ENCODE results near the gene NHSL1.

NHSL1 gene

GRCh38 chr6:138494312-138494711, 5.0 kb downstream of the NHSL1 start:
- TF ChIP-seq EZH2phosphoT487 (IDR thresholded peaks at IDR 0.05; ENCODE audit: low read length) (no peak), EZH2 (optimal IDR thresholded peaks at IDR 0.05; ENCODE audit: low read depth, low read length) (no peak)
- TF ChIP-seq, protein P1, sequence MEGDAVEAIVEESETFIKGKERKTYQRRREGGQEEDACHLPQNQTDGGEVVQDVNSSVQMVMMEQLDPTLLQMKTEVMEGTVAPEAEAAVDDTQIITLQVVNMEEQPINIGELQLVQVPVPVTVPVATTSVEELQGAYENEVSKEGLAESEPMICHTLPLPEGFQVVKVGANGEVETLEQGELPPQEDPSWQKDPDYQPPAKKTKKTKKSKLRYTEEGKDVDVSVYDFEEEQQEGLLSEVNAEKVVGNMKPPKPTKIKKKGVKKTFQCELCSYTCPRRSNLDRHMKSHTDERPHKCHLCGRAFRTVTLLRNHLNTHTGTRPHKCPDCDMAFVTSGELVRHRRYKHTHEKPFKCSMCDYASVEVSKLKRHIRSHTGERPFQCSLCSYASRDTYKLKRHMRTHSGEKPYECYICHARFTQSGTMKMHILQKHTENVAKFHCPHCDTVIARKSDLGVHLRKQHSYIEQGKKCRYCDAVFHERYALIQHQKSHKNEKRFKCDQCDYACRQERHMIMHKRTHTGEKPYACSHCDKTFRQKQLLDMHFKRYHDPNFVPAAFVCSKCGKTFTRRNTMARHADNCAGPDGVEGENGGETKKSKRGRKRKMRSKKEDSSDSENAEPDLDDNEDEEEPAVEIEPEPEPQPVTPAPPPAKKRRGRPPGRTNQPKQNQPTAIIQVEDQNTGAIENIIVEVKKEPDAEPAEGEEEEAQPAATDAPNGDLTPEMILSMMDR (IDR thresholded peaks at IDR 0.05; ENCODE audit: low read length) = no peak
- Histone ChIP-seq H3K4me3 (ENCODE audit: low read length) (no peak overlapping the region), H3K4me2 (ENCODE audit: low read depth, low read length) (no peak overlapping the region), H3K79me2 (ENCODE audit: low read length) (no peaks in the 10 kb centered on the region), H3K9me2 (replicated peaks; ENCODE audit: insufficient read depth, low read length) (no peaks in the 10 kb centered on the region), H3K9ac (ENCODE audit: low read length) (no peak overlapping the region), H3K36me3 (replicated peaks; ENCODE audit: insufficient read depth, low read length) (no peaks in the 10 kb centered on the region), H2AFZ (ENCODE audit: low read length) (no peak overlapping the region), H3K27ac (ENCODE audit: low read length) (no peak overlapping the region), H4K20me1 (ENCODE audit: insufficient read depth, low read length) (no peaks in the 10 kb centered on the region), H3K27me3 (replicated peaks; ENCODE audit: insufficient read depth, low read length) (no peaks in the 10 kb centered on the region), H3K9me3 (replicated peaks; ENCODE audit: insufficient read depth, low read length) (no peaks in the 10 kb centered on the region), H3F3A (ENCODE audit: insufficient read depth, low read length) (no peaks in the 10 kb centered on the region), H3K4me1 (ENCODE audit: low read length) (no peaks in the 10 kb centered on the region)
- DNase-seq = no peak

GRCh38 chr6:138493413-138493812, 5.9 kb downstream of the NHSL1 start:
- Histone ChIP-seq H3K27me3 (replicated peaks; ENCODE audit: insufficient read depth, low read length) (no peaks in the 10 kb centered on the region), H3K9me3 (replicated peaks; ENCODE audit: insufficient read depth, low read length) (no peaks in the 10 kb centered on the region), H3K27ac (ENCODE audit: low read length) (no peak overlapping the region), H3K9me2 (replicated peaks; ENCODE audit: insufficient read depth, low read length) (no peaks in the 10 kb centered on the region), H3K79me2 (ENCODE audit: low read length) (no peaks in the 10 kb centered on the region), H3K4me3 (ENCODE audit: low read length) (no peak overlapping the region), H3K9ac (ENCODE audit: low read length) (no peak overlapping the region), H3K36me3 (replicated peaks; ENCODE audit: insufficient read depth, low read length) (no peaks in the 10 kb centered on the region), H2AFZ (ENCODE audit: low read length) (no peak overlapping the region), H3K4me1 (ENCODE audit: low read length) (no peaks in the 10 kb centered on the region), H3K4me2 (ENCODE audit: low read depth, low read length) (no peak overlapping the region), H4K20me1 (ENCODE audit: insufficient read depth, low read length) (no peaks in the 10 kb centered on the region), H3F3A (ENCODE audit: insufficient read depth, low read length) (no peaks in the 10 kb centered on the region)
- TF ChIP-seq EZH2phosphoT487 (IDR thresholded peaks at IDR 0.05; ENCODE audit: low read length) = no peak
- TF ChIP-seq EZH2 (optimal IDR thresholded peaks at IDR 0.05; ENCODE audit: low read depth, low read length) = no peak
- TF ChIP-seq, protein P1 (IDR thresholded peaks at IDR 0.05; ENCODE audit: low read length) = no peak
- no peak for DNase-seq

GRCh38 chr6:138492871-138493270, 6.4 kb downstream of the NHSL1 start:
- Histone ChIP-seq H3K4me2 (ENCODE audit: low read depth, low read length) (no peak overlapping the region), H3K9me3 (replicated peaks; ENCODE audit: insufficient read depth, low read length) (no peaks in the 10 kb centered on the region), H3K4me1 (ENCODE audit: low read length) (no peaks in the 10 kb centered on the region), H3K9ac (ENCODE audit: low read length) (no peak overlapping the region), H2AFZ (ENCODE audit: low read length) (no peak overlapping the region), H3F3A (ENCODE audit: insufficient read depth, low read length) (no peaks in the 10 kb centered on the region), H3K9me2 (replicated peaks; ENCODE audit: insufficient read depth, low read length) (no peaks in the 10 kb centered on the region), H3K27me3 (replicated peaks; ENCODE audit: insufficient read depth, low read length) (no peaks in the 10 kb centered on the region), H3K4me3 (ENCODE audit: low read length) (no peak overlapping the region), H3K27ac (ENCODE audit: low read length) (no peak overlapping the region), H4K20me1 (ENCODE audit: insufficient read depth, low read length) (no peaks in the 10 kb centered on the region), H3K79me2 (ENCODE audit: low read length) (no peaks in the 10 kb centered on the region), H3K36me3 (replicated peaks; ENCODE audit: insufficient read depth, low read length) (no peaks in the 10 kb centered on the region)
- no peak for DNase-seq
- TF ChIP-seq, protein P1 (IDR thresholded peaks at IDR 0.05; ENCODE audit: low read length) = no peak
- TF ChIP-seq EZH2phosphoT487 (IDR thresholded peaks at IDR 0.05; ENCODE audit: low read length) (no peak), EZH2 (optimal IDR thresholded peaks at IDR 0.05; ENCODE audit: low read depth, low read length) (no peak)

Measured in MM.1S (cell line).